Loucy (cell line): ENCODE results near the gene ADAMTS12.

Experiments
- EZH2phosphoT487 ChIP-seq: fragments of 200-600 bp; IDR thresholded peaks from 2 replicates; pipeline ENCODE4 v1.6.1; 2018; ENCODE audit warnings: antibody characterized with exemption, mild to moderate bottlenecking, moderate library complexity, borderline replicate concordance
- TF ChIP-seq, protein P1 (sequence below): fragments of 200-600 bp; sonication (generic); conservative IDR thresholded peaks from 2 replicates; pipeline ENCODE4 v1.5.1; 2014; ENCODE audit warnings: mild to moderate bottlenecking, antibody characterized with exemption, low read length

DNA sequence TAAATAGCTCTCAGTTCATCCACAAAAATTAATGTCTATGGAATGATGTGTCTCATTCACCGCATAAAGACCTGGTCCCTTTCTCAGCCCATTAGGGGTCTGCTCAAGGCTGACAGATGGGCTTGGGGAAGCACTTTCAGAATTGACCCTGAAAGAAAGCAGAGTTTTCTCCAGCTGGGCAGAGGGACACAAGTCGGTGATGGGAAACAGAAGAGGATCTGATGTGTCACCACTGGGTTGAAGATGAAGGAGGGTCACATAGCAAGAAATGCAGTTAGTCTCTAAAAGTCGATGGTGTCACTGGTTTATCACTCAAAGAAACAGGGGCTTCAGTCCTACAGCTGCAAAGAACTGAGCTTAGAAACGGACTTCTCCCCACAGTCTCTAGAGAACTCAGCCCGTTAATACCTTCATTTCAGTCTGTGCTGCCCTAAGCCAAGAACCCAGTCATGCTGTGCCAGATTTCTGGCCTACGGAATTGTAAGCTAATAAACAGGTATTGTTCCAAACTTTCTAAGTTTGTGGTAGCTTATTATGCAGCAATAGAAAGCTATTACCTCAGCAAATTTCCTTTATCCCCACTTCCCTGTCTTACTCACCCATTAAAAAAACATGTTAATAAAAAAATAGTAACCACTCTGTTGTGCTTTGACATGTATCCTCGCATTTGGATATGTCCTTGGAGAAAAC, 64.6 kb downstream of the ADAMTS12 start:
- TF ChIP-seq, protein P1, sequence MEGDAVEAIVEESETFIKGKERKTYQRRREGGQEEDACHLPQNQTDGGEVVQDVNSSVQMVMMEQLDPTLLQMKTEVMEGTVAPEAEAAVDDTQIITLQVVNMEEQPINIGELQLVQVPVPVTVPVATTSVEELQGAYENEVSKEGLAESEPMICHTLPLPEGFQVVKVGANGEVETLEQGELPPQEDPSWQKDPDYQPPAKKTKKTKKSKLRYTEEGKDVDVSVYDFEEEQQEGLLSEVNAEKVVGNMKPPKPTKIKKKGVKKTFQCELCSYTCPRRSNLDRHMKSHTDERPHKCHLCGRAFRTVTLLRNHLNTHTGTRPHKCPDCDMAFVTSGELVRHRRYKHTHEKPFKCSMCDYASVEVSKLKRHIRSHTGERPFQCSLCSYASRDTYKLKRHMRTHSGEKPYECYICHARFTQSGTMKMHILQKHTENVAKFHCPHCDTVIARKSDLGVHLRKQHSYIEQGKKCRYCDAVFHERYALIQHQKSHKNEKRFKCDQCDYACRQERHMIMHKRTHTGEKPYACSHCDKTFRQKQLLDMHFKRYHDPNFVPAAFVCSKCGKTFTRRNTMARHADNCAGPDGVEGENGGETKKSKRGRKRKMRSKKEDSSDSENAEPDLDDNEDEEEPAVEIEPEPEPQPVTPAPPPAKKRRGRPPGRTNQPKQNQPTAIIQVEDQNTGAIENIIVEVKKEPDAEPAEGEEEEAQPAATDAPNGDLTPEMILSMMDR = no peak
- no peak for TF ChIP-seq EZH2phosphoT487
